ENCODE results near the gene ZDHHC7. TPM values are rescaled to one million over a fixed set of nuclear protein-coding genes. Genes with fewer than 3 reads are reported as not detected.

Gene ZDHHC7
- total RNA-seq, 1 donor from 2014 or later, result 45.4 TPM

DNA sequence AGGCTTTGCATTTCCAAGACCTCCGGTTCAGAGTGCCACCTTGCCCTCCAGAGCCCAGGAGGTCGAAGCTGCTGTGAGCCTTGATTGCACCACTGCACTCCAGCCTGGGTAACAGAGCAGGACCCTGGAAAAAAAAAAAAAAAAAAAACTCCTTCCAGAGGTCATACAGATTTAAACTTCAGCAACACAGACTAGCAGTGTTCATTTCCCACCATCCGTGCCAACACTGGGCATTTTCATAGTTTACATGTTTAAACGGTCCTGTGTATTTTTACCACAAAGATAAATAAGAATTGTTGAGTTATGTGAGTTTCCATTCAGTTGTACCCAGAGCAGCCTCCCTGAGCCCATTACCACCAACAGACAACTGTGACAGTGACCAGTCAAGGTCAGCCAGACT, 50.4 kb downstream of the ZDHHC7 start:
- Mint-ChIP-seq H3K9me3 (no peaks in the 10 kb centered on the region), H3K36me3 (no peaks in the 10 kb centered on the region), H3K27me3 (ENCODE audit: low read depth) (no peaks in the 10 kb centered on the region), H3K27ac (peak overlapping the region; percentile 21), H3K4me1 (peaks cover 14% of the 10 kb centered on the region), H3K4me3 (no peak overlapping the region)
- TF ChIP-seq, protein P1, sequence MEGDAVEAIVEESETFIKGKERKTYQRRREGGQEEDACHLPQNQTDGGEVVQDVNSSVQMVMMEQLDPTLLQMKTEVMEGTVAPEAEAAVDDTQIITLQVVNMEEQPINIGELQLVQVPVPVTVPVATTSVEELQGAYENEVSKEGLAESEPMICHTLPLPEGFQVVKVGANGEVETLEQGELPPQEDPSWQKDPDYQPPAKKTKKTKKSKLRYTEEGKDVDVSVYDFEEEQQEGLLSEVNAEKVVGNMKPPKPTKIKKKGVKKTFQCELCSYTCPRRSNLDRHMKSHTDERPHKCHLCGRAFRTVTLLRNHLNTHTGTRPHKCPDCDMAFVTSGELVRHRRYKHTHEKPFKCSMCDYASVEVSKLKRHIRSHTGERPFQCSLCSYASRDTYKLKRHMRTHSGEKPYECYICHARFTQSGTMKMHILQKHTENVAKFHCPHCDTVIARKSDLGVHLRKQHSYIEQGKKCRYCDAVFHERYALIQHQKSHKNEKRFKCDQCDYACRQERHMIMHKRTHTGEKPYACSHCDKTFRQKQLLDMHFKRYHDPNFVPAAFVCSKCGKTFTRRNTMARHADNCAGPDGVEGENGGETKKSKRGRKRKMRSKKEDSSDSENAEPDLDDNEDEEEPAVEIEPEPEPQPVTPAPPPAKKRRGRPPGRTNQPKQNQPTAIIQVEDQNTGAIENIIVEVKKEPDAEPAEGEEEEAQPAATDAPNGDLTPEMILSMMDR (IDR thresholded peaks at IDR 0.05; ENCODE audit: unreplicated experiment), result no peak
- DNase-seq (ENCODE audit: low spot score in 2 of 2, unreplicated experiment in 2 of 2), result no peak

DNA sequence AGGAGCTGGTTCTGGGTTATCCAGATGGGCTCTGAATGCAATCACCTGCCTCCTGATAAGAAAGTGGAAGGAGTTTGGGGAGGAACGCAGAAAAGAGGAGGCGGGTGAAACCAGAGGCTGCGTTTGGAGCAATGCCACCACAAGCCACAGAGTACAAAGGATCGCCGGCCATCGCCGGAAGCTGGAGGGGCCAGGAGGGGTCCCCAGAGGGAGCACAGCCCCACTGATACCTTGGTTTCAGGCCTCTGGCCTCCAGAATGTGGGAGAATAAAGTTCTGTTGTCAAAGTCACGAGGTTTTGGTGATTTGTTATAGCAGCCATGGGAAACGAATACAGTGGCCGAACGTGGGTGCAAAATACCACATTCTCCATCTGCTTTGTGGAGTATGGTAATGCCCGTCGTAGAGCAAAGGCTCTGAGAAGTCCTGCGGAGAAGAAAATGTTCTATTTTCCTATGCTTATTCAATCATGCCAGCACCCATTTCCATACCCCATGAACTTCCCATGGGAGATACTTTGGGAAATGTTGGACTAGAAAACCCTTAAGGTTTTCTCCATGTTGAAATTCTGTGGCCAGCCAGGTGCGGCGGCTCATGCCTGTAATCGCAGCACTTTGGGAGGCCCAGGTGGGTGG, 51.4 kb downstream of the ZDHHC7 start:
- DNase-seq (ENCODE audit: low spot score in 2 of 2, unreplicated experiment in 2 of 2), result no peak
- H3K9me3 Mint-ChIP-seq, result no peaks in the 10 kb centered on the region
- TF ChIP-seq, protein P1 (IDR thresholded peaks at IDR 0.05; ENCODE audit: unreplicated experiment), result no peak
- no peaks in the 10 kb centered on the region for H3K27me3 Mint-ChIP-seq (ENCODE audit: low read depth)
- H3K27ac Mint-ChIP-seq, result no peak overlapping the region
- H3K36me3 Mint-ChIP-seq, result no peaks in the 10 kb centered on the region
- H3K4me1 Mint-ChIP-seq, result peaks cover 14% of the 10 kb centered on the region
- no peak overlapping the region for H3K4me3 Mint-ChIP-seq

DNA sequence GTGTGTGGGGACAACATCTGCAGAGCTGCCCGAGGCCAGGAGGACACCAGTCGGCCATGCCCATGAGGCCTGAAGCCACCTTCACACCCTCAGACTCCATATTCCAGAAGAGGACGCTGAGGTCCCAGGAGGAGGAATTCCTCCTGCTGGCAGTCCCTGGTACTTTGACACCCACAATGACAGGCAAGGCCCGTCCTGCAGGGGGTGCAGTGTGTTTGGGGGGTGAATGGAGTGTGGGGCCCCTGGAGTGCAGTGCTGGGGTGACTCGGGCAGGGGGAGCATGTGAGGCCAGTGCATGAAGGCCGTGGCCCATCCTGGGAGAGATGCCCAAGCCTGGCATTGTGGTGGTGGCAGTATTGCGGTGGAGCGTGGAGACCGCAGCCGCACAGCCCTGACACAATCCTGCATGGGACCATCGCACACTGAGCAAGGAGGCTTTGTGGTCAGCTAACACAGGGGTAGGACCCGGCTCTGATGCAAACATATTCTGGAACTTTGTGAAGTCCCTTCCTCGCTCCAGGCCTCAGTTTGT, 52.2 kb downstream of the ZDHHC7 start:
- H3K27ac Mint-ChIP-seq, result no peak overlapping the region
- no peaks in the 10 kb centered on the region for H3K36me3 Mint-ChIP-seq
- TF ChIP-seq, protein P1 (IDR thresholded peaks at IDR 0.05; ENCODE audit: unreplicated experiment), result peak; percentile 27
- H3K27me3 Mint-ChIP-seq (ENCODE audit: low read depth), result no peaks in the 10 kb centered on the region
- no peak for DNase-seq (ENCODE audit: low spot score in 2 of 2, unreplicated experiment in 2 of 2)
- H3K4me3 Mint-ChIP-seq, result no peak overlapping the region
- peaks cover 16% of the 10 kb centered on the region for H3K4me1 Mint-ChIP-seq
- H3K9me3 Mint-ChIP-seq, result no peaks in the 10 kb centered on the region

DNA sequence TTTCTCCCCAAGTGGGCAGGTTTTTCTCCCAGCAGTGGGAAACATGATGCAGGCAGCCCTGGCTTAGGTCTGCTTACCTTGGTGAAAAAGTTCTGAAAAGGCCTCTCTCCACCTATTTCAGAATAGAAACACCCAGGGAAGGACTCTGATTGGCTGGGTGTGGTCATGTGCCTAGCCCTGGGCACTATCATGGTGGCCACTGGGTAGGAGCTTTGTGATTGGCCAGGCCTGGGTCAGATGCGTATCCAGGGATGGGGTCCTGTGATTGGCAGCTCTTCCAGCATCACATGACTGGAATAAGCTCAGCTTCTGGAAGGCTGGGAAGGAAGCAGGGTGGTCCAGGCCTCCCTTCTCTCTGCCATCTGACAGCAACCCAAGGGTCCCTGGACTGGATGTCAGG, 53.5 kb downstream of the ZDHHC7 start:
- H3K27me3 Mint-ChIP-seq (ENCODE audit: low read depth), result no peaks in the 10 kb centered on the region
- TF ChIP-seq, protein P1 (IDR thresholded peaks at IDR 0.05; ENCODE audit: unreplicated experiment), result no peak
- no peak for DNase-seq (ENCODE audit: low spot score in 2 of 2, unreplicated experiment in 2 of 2)
- H3K9me3 Mint-ChIP-seq, result no peaks in the 10 kb centered on the region
- H3K27ac Mint-ChIP-seq, result no peak overlapping the region
- H3K36me3 Mint-ChIP-seq, result no peaks in the 10 kb centered on the region
- H3K4me1 Mint-ChIP-seq, result peaks cover 18% of the 10 kb centered on the region
- H3K4me3 Mint-ChIP-seq, result no peak overlapping the region

DNA sequence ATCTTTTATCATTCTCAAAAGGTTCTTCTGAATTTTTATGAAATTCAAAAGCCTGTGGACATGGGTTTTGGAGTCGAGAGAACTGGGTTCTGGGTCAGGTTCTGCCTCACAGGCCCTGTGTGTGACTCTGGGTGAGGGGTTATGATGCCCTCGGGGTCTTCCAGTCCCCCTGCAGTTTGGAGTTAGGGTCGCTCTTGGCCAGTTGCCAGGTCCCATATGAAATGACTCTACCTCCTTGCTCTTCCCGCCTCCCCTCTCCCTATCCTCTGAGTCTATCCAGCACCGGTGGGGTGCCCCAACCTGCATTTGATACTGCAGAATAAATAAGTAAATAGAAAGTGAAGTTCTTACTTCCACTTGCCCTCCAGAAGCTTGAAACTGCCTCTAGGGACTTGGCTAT, 54.1 kb downstream of the ZDHHC7 start:
- H3K27ac Mint-ChIP-seq, result no peak overlapping the region
- H3K27me3 Mint-ChIP-seq (ENCODE audit: low read depth), result no peaks in the 10 kb centered on the region
- no peaks in the 10 kb centered on the region for H3K9me3 Mint-ChIP-seq
- no peaks in the 10 kb centered on the region for H3K36me3 Mint-ChIP-seq
- TF ChIP-seq, protein P1 (IDR thresholded peaks at IDR 0.05; ENCODE audit: unreplicated experiment), result no peak
- no peak overlapping the region for H3K4me3 Mint-ChIP-seq
- no peak for DNase-seq (ENCODE audit: low spot score in 2 of 2, unreplicated experiment in 2 of 2)
- peaks cover 22% of the 10 kb centered on the region for H3K4me1 Mint-ChIP-seq
